ENCODE data around the gene NOTCH3.

NOTCH3 gene

GRCh38 chr19:15200553-15201364, at the start of gene NOTCH3:
TSS of gene NOTCH3 (minus strand) at chr19:15200995. CDS start at chr19:15200905, 90 bp downstream.
- TF ChIP-seq CTCF (IDR thresholded peaks at IDR 0.05; ENCODE audit: insufficient read depth, low read depth, low read length, missing control alignments), result no peak
- H3K4me3 ChIP-seq (ENCODE audit: low read depth, low read length), result no peak within 1 kb of the TSS
- no peak for DNase-seq (ENCODE audit: low read depth)

GRCh38 chr19:15250640-15250993, 49.8 kb upstream of the NOTCH3 start:
- no peak for DNase-seq (ENCODE audit: low read depth)
- TF ChIP-seq CTCF (IDR thresholded peaks at IDR 0.05; ENCODE audit: insufficient read depth, low read depth, low read length, missing control alignments), result no peak
- no peak overlapping the region for H3K4me3 ChIP-seq (ENCODE audit: low read depth, low read length)

- H3K4me3 ChIP-seq (ENCODE audit: low read depth, low read length), result no peak overlapping the region
- no peak for TF ChIP-seq CTCF (IDR thresholded peaks at IDR 0.05; ENCODE audit: insufficient read depth, low read depth, low read length, missing control alignments)
- DNase-seq (ENCODE audit: low read depth), result no peak
Observed at GRCh38 chr19:15249972-15250639, 49.3 kb upstream of the NOTCH3 start.

- no peak overlapping the region for H3K4me3 ChIP-seq (ENCODE audit: low read depth, low read length)
- no peak for TF ChIP-seq CTCF (IDR thresholded peaks at IDR 0.05; ENCODE audit: insufficient read depth, low read depth, low read length, missing control alignments)
- no peak for DNase-seq (ENCODE audit: low read depth)
Observed at GRCh38 chr19:15249528-15249874, 48.7 kb upstream of the NOTCH3 start.

GRCh38 chr19:15248648-15249527, 48.1 kb upstream of the NOTCH3 start:
- no peak for DNase-seq (ENCODE audit: low read depth)
- no peak for TF ChIP-seq CTCF (IDR thresholded peaks at IDR 0.05; ENCODE audit: insufficient read depth, low read depth, low read length, missing control alignments)
- no peak overlapping the region for H3K4me3 ChIP-seq (ENCODE audit: low read depth, low read length)

- no peak for TF ChIP-seq CTCF (IDR thresholded peaks at IDR 0.05; ENCODE audit: insufficient read depth, low read depth, low read length, missing control alignments)
- H3K4me3 ChIP-seq (ENCODE audit: low read depth, low read length), result no peak overlapping the region
- DNase-seq (ENCODE audit: low read depth), result no peak
Observed at GRCh38 chr19:15248106-15248505, 47.3 kb upstream of the NOTCH3 start.

All from GM12865 (cell line).